OCI-LY1 (cell line): ENCODE measurements around the gene SYT9.

ENCODE experiments used
- H2AFZ ChIP-seq: fragments of 200-600 bp; sonication (generic), shearing (Covaris generic); 2 replicates; pipeline ENCODE4 v1.6.0; 2014; ENCODE audit warnings: antibody characterized with exemption, mild to moderate bottlenecking, low read length
- H3F3A ChIP-seq: fragments of 200-600 bp; sonication (generic), shearing (Covaris generic); 2 replicates; pipeline ENCODE4 v1.6.0; 2014; ENCODE audit warnings: mild to moderate bottlenecking, antibody characterized with exemption, low read length, moderate library complexity; ENCODE audit not compliant: insufficient read depth
- H3K27ac ChIP-seq: fragments of 200-600 bp; sonication (generic); 2 replicates; pipeline ENCODE4 v1.5.1; 2014; ENCODE audit warnings: low read length, mixed run types, mild to moderate bottlenecking, low read depth; ENCODE audit not compliant: poor library complexity, severe bottlenecking
- H3K27me3 ChIP-seq: fragments of 200-600 bp; sonication (generic); 2 replicates; pipeline ENCODE4 v1.6.0; 2014; ENCODE audit warnings: antibody characterized with exemption, mild to moderate bottlenecking, low read length, moderate library complexity; ENCODE audit not compliant: insufficient read depth
- H3K36me3 ChIP-seq: fragments of 200-600 bp; sonication (generic); 2 replicates; pipeline ENCODE4 v1.6.1; 2014; ENCODE audit warnings: mild to moderate bottlenecking, antibody characterized with exemption, low read length, moderate library complexity, mixed read lengths; ENCODE audit not compliant: insufficient read depth
- H3K4me1 ChIP-seq: fragments of 200-600 bp; sonication (generic); 2 replicates; pipeline ENCODE4 v1.5.1; 2014; ENCODE audit warnings: mild to moderate bottlenecking, low read length, moderate library complexity; ENCODE audit not compliant: insufficient read depth, severe bottlenecking
- H3K4me2 ChIP-seq: fragments of 200-600 bp; sonication (generic), shearing (Covaris generic); 2 replicates; pipeline ENCODE4 v1.6.1; 2014; ENCODE audit warnings: low read length
- H3K4me3 ChIP-seq: fragments of 200-600 bp; sonication (generic); 2 replicates; pipeline ENCODE4 v1.5.1; 2014; ENCODE audit warnings: low read length, low read depth, mild to moderate bottlenecking, mixed read lengths; ENCODE audit not compliant: poor library complexity, severe bottlenecking
- H3K79me2 ChIP-seq: fragments of 200-600 bp; shearing (Covaris generic); 2 replicates; pipeline ENCODE4 v1.6.1; 2016; ENCODE audit warnings: mixed run types, low read length, mixed read lengths; ENCODE audit not compliant: insufficient read depth
- H3K9ac ChIP-seq: fragments of 200-600 bp; sonication (generic), shearing (Covaris generic); 2 replicates; pipeline ENCODE4 v1.6.1; 2014; ENCODE audit warnings: mild to moderate bottlenecking, low read length, mixed read lengths
- H3K9me2 ChIP-seq: fragments of 200-600 bp; sonication (generic), shearing (Covaris generic); 2 replicates; pipeline ENCODE4 v1.6.1; 2014; ENCODE audit warnings: low read depth, mild to moderate bottlenecking, low read length, mixed read lengths
- H3K9me3 ChIP-seq: fragments of 200-600 bp; shearing (Covaris generic); 2 replicates; pipeline ENCODE4 v1.6.1; 2014; ENCODE audit warnings: low read length, mixed read lengths
- H4K20me1 ChIP-seq: fragments of 200-600 bp; sonication (generic), shearing (Covaris generic); 2 replicates; pipeline ENCODE4 v1.6.0; 2016; ENCODE audit warnings: mild to moderate bottlenecking, low read length; ENCODE audit not compliant: insufficient read depth
- CTCF ChIP-seq: fragments of 200-600 bp; sonication (generic), shearing (Covaris generic); IDR thresholded peaks from 2 replicates; pipeline ENCODE4 v1.5.1; 2017; ENCODE audit warnings: mild to moderate bottlenecking, antibody characterized with exemption, low read length, moderate library complexity, mixed read lengths
- EZH2 ChIP-seq: fragments of 200-600 bp; sonication (generic), shearing (Covaris generic); IDR thresholded peaks from 2 replicates; pipeline ENCODE4 v1.8.0; 2017; ENCODE audit warnings: borderline replicate concordance, mixed run types, mild to moderate bottlenecking, antibody characterized with exemption, low read length, moderate library complexity, mixed read lengths

Gene SYT9

GRCh38 chr11:7508087-7508486 is 256.4 kb downstream of the SYT9 start:
- Histone ChIP-seq H4K20me1 (no peaks in the 10 kb centered on the region), H3K9me2 (no peaks in the 10 kb centered on the region), H3K36me3 (no peaks in the 10 kb centered on the region; the same call in 1 of the 2 replicates), H3K27me3 (no peaks in the 10 kb centered on the region), H3K9ac (no peak overlapping the region), H3K79me2 (no peaks in the 10 kb centered on the region), H3K9me3 (no peaks in the 10 kb centered on the region), H3K4me2 (no peak overlapping the region), H3F3A (0 out of 2 replicates have a peak, but pooled peaks cover 4% of the 10 kb centered on the region), H3K4me1 (peaks cover 28% of the 10 kb centered on the region), H3K4me3 (no peak overlapping the region), H2AFZ (no peak overlapping the region), H3K27ac (no peak overlapping the region)
- TF ChIP-seq CTCF: no peak
- TF ChIP-seq EZH2: no peak

GRCh38 chr11:7509966-7510365 is 258.3 kb downstream of the SYT9 start:
- TF ChIP-seq CTCF (no peak), EZH2 (no peak)
- H3K4me2 ChIP-seq: no peak overlapping the region
- no peak overlapping the region for H3K4me3 ChIP-seq
- no peak overlapping the region for H2AFZ ChIP-seq
- peaks cover 4% of the 10 kb centered on the region; the same call in 1 of the 2 replicates for H3K79me2 ChIP-seq
- no peaks in the 10 kb centered on the region for H3K9me2 ChIP-seq
- no peak overlapping the region for H3K9ac ChIP-seq
- peaks cover 34% of the 10 kb centered on the region for H3K4me1 ChIP-seq
- H3K27ac ChIP-seq: no peak overlapping the region
- H4K20me1 ChIP-seq: no peaks in the 10 kb centered on the region
- no peaks in the 10 kb centered on the region for H3K9me3 ChIP-seq
- H3K36me3 ChIP-seq: no peaks in the 10 kb centered on the region; the same call in 1 of the 2 replicates
- 0 out of 2 replicates have a peak, but pooled peaks cover 4% of the 10 kb centered on the region for H3F3A ChIP-seq
- H3K27me3 ChIP-seq: no peaks in the 10 kb centered on the region

GRCh38 chr11:7511401-7511800 is 259.7 kb downstream of the SYT9 start:
- Histone ChIP-seq H3K27ac (peak overlapping the region; percentile 92), H4K20me1 (no peaks in the 10 kb centered on the region), H3K4me3 (peak overlapping the region; percentile 89), H3K79me2 (peaks cover 16% of the 10 kb centered on the region; the same call in 1 of the 2 replicates), H3K4me1 (peaks cover 43% of the 10 kb centered on the region), H3K36me3 (no peaks in the 10 kb centered on the region; the same call in 1 of the 2 replicates), H3K9me3 (no peaks in the 10 kb centered on the region), H3K4me2 (peak overlapping the region; percentile 83; the same call in 1 of the 2 replicates), H3K9me2 (no peaks in the 10 kb centered on the region), H3F3A (0 out of 2 replicates have a peak, but pooled peaks cover 4% of the 10 kb centered on the region), H3K9ac (no peak overlapping the region; the same call in 1 of the 2 replicates), H2AFZ (no peak overlapping the region), H3K27me3 (no peaks in the 10 kb centered on the region)
- TF ChIP-seq CTCF (no peak), EZH2 (no peak)
